MM.1S (cell line): Measurements from ENCODE around the gene AGAP1.

Experiments used
- DNase-seq: peaks from one replicate; pipeline ENCODE4 v3.0.0-alpha.2; 2015
- H2AFZ ChIP-seq: fragments of 300-600 bp; sonication (generic); 2 replicates; pipeline ENCODE4 v1.6.0; 2016; ENCODE audit warnings: antibody characterized with exemption, low read length
- H3F3A ChIP-seq: fragments of 300-600 bp; sonication (generic); 2 replicates; pipeline ENCODE4 v1.6.1; 2016; ENCODE audit warnings: mild to moderate bottlenecking, antibody characterized with exemption, low read length, moderate library complexity, mixed read lengths; ENCODE audit not compliant: insufficient read depth
- H3K27ac ChIP-seq: fragments of 300-600 bp; sonication (generic); 2 replicates; pipeline ENCODE4 v1.5.1; 2016; ENCODE audit warnings: mild to moderate bottlenecking, low read length
- H3K27me3 ChIP-seq: fragments of 300-600 bp; sonication (generic); replicated peaks from 2 replicates; pipeline ENCODE4 v1.6.0; 2016; ENCODE audit warnings: low read length; ENCODE audit not compliant: insufficient read depth
- H3K36me3 ChIP-seq: fragments of 300-600 bp; sonication (generic); replicated peaks from 2 replicates; pipeline ENCODE4 v1.6.1; 2016; ENCODE audit warnings: mild to moderate bottlenecking, low read length, mixed read lengths; ENCODE audit not compliant: insufficient read depth
- H3K4me1 ChIP-seq: fragments of 300-600 bp; sonication (generic); 2 replicates; pipeline ENCODE4 v1.6.1; 2016; ENCODE audit warnings: low read length, mixed read lengths
- H3K4me2 ChIP-seq: fragments of 300-600 bp; sonication (generic); 2 replicates; pipeline ENCODE4 v1.6.0; 2016; ENCODE audit warnings: low read depth, low read length
- H3K4me3 ChIP-seq: fragments of 300-600 bp; sonication (generic); 2 replicates; pipeline ENCODE4 v1.5.1; 2016; ENCODE audit warnings: low read length, mixed read lengths
- H3K79me2 ChIP-seq: fragments of 300-600 bp; sonication (generic); 2 replicates; pipeline ENCODE4 v1.6.1; 2016; ENCODE audit warnings: mixed run types, low read length, mixed read lengths
- H3K9ac ChIP-seq: fragments of 300-600 bp; sonication (generic); 2 replicates; pipeline ENCODE4 v1.6.1; 2016; ENCODE audit warnings: low read length, mixed read lengths
- H3K9me2 ChIP-seq: fragments of 300-600 bp; sonication (generic); replicated peaks from 2 replicates; pipeline ENCODE4 v1.6.1; 2016; ENCODE audit warnings: mild to moderate bottlenecking, low read length, mixed read lengths; ENCODE audit not compliant: insufficient read depth
- H3K9me3 ChIP-seq: fragments of 300-600 bp; sonication (generic); replicated peaks from 2 replicates; pipeline ENCODE4 v1.6.1; 2016; ENCODE audit warnings: mild to moderate bottlenecking, low read length, mixed read lengths; ENCODE audit not compliant: insufficient read depth
- H4K20me1 ChIP-seq: fragments of 300-600 bp; sonication (generic); 2 replicates; pipeline ENCODE4 v1.6.1; 2016; ENCODE audit warnings: mild to moderate bottlenecking, low read length, moderate library complexity, mixed read lengths; ENCODE audit not compliant: insufficient read depth
- CTCF ChIP-seq: fragments of 300-600 bp; sonication (generic); IDR thresholded peaks from 2 replicates; pipeline ENCODE4 v1.5.1; 2016; ENCODE audit warnings: antibody characterized with exemption, low read length, mixed read lengths
- EZH2 ChIP-seq: fragments of 300-600 bp; sonication (generic); optimal IDR thresholded peaks from 2 replicates; pipeline ENCODE3; 2017; ENCODE audit warnings: low read depth, mild to moderate bottlenecking, antibody characterized with exemption, low read length, mixed read lengths
- EZH2phosphoT487 ChIP-seq: fragments of 300-600 bp; sonication (generic); IDR thresholded peaks from 2 replicates; pipeline ENCODE4 v1.6.1; 2018; ENCODE audit warnings: antibody characterized with exemption, low read length

AGAP1 gene

GRCh38 chr2:235467588-235467987, 26.3 kb upstream of the AGAP1 start:
- no peak overlapping the region for H3K4me2 ChIP-seq
- TF ChIP-seq EZH2 (no peak), EZH2phosphoT487 (no peak), CTCF (no peak)
- H3K36me3 ChIP-seq, result no peaks in the 10 kb centered on the region
- no peak overlapping the region for H3K4me3 ChIP-seq
- H3F3A ChIP-seq, result no peaks in the 10 kb centered on the region
- no peak overlapping the region for H2AFZ ChIP-seq
- H4K20me1 ChIP-seq, result no peaks in the 10 kb centered on the region
- no peak overlapping the region for H3K27ac ChIP-seq
- no peak overlapping the region for H3K9ac ChIP-seq
- no peak for DNase-seq
- no peaks in the 10 kb centered on the region for H3K4me1 ChIP-seq
- H3K27me3 ChIP-seq, result no peaks in the 10 kb centered on the region
- no peaks in the 10 kb centered on the region for H3K9me2 ChIP-seq
- no peaks in the 10 kb centered on the region for H3K79me2 ChIP-seq
- H3K9me3 ChIP-seq, result no peaks in the 10 kb centered on the region

- H3K27ac ChIP-seq, result no peak overlapping the region
- H3K9me2 ChIP-seq, result no peaks in the 10 kb centered on the region
- H3K79me2 ChIP-seq, result no peaks in the 10 kb centered on the region
- no peak for DNase-seq
- no peak overlapping the region for H3K4me2 ChIP-seq
- H3K9me3 ChIP-seq, result no peaks in the 10 kb centered on the region
- H3K9ac ChIP-seq, result no peak overlapping the region
- no peaks in the 10 kb centered on the region for H3F3A ChIP-seq
- H3K27me3 ChIP-seq, result no peaks in the 10 kb centered on the region
- H4K20me1 ChIP-seq, result no peaks in the 10 kb centered on the region
- H3K4me3 ChIP-seq, result no peak overlapping the region
- TF ChIP-seq CTCF (no peak), EZH2 (no peak), EZH2phosphoT487 (no peak)
- H3K36me3 ChIP-seq, result no peaks in the 10 kb centered on the region
- no peak overlapping the region for H2AFZ ChIP-seq
- no peaks in the 10 kb centered on the region for H3K4me1 ChIP-seq
These were observed 24.7 kb upstream of the AGAP1 start for GRCh38 chr2:235468978-235469655.

GRCh38 chr2:235471186-235471747, 22.6 kb upstream of the AGAP1 start:
- H3K9ac ChIP-seq, result no peak overlapping the region
- peaks cover 4% of the 10 kb centered on the region; the same call in 1 of the 2 replicates for H3F3A ChIP-seq
- no peak overlapping the region for H3K27ac ChIP-seq
- H3K9me2 ChIP-seq, result no peaks in the 10 kb centered on the region
- no peak for DNase-seq
- no peaks in the 10 kb centered on the region for H3K9me3 ChIP-seq
- H3K4me3 ChIP-seq, result no peak overlapping the region
- no peaks in the 10 kb centered on the region for H3K36me3 ChIP-seq
- H3K27me3 ChIP-seq, result no peaks in the 10 kb centered on the region
- peaks cover 8% of the 10 kb centered on the region; the same call in 1 of the 2 replicates for H3K4me1 ChIP-seq
- no peaks in the 10 kb centered on the region for H4K20me1 ChIP-seq
- H3K79me2 ChIP-seq, result no peaks in the 10 kb centered on the region
- no peak overlapping the region for H3K4me2 ChIP-seq
- TF ChIP-seq EZH2phosphoT487 (no peak), EZH2 (no peak)
- H2AFZ ChIP-seq, result no peak overlapping the region

- H3K36me3 ChIP-seq, result no peaks in the 10 kb centered on the region
- no peaks in the 10 kb centered on the region for H3K79me2 ChIP-seq
- no peaks in the 10 kb centered on the region for H3K9me3 ChIP-seq
These were observed 21.4 kb upstream of the AGAP1 start for GRCh38 chr2:235472443-235472842.

More at GRCh38 chr2:235472443-235472842, 21.4 kb upstream of the AGAP1 start:
- H3K27me3 ChIP-seq, result no peaks in the 10 kb centered on the region
- no peak overlapping the region for H3K9ac ChIP-seq
- no peak overlapping the region for H3K27ac ChIP-seq
- no peak overlapping the region for H3K4me2 ChIP-seq
- no peak overlapping the region for H2AFZ ChIP-seq
- H3K4me3 ChIP-seq, result no peak overlapping the region
- no peaks in the 10 kb centered on the region for H3K9me2 ChIP-seq
- peaks cover 4% of the 10 kb centered on the region; the same call in 1 of the 2 replicates for H3F3A ChIP-seq
- no peak for TF ChIP-seq EZH2phosphoT487
- TF ChIP-seq CTCF, result no peak
- TF ChIP-seq EZH2, result no peak
- H4K20me1 ChIP-seq, result no peaks in the 10 kb centered on the region
- DNase-seq, result no peak
- peaks cover 8% of the 10 kb centered on the region for H3K4me1 ChIP-seq
